ENCODE data around the gene PPP1R7.

DNA sequence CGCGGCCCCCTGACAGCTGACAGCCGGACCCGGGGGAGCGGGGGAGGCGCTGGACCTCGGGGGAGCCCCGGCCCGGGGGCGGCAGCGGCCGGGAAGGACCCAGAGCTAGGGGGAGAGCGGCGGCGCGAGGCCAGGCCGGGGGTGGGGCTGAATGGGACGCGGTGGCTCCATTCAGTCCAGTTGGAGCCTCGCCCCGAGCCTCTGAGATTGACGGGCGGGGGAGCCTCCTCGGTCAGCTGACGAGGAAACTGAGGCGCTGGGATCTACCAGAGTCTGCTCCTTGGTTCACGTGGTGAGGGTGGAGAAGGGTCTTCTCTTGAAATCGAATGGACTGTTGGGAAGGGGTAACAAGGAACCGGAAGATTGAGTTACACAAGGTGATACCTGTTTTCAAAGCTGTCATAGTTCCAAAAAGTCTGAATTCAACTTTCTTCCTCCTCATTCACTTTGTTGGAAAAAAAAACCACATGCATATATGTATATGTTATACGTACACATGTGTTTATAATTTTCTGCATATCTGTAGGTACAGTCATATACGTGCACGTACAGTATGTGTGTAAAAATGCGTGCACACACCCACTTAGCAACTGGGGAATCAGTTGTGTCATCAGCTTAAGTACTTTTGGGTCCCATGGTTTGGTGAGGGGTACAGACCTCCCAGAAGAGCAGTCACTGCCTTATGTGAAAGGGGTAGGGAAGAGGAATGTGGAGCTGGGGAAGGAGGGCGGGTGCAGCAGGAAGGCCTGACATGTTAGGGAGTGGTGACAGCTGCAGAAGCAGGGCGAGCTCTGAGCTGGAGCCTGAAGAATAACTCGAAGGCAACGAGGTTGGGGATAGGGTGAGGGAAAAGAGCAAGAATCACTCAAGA, 628 bp downstream of the PPP1R7 start:
- TF ChIP-seq, protein P1, sequence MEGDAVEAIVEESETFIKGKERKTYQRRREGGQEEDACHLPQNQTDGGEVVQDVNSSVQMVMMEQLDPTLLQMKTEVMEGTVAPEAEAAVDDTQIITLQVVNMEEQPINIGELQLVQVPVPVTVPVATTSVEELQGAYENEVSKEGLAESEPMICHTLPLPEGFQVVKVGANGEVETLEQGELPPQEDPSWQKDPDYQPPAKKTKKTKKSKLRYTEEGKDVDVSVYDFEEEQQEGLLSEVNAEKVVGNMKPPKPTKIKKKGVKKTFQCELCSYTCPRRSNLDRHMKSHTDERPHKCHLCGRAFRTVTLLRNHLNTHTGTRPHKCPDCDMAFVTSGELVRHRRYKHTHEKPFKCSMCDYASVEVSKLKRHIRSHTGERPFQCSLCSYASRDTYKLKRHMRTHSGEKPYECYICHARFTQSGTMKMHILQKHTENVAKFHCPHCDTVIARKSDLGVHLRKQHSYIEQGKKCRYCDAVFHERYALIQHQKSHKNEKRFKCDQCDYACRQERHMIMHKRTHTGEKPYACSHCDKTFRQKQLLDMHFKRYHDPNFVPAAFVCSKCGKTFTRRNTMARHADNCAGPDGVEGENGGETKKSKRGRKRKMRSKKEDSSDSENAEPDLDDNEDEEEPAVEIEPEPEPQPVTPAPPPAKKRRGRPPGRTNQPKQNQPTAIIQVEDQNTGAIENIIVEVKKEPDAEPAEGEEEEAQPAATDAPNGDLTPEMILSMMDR (IDR thresholded peaks at IDR 0.05) = no peak
- no peak for TF ChIP-seq POLR2A (IDR thresholded peaks at IDR 0.05)
